CMK (cell line): ENCODE data around the gene COL24A1.

ENCODE experiments used
- DNase-seq: peaks from one replicate; pipeline ENCODE4 v3.0.0-alpha.2; 2010; ENCODE audit warnings: low read depth

COL24A1 gene

GRCh38 chr1:85681087-85681486, 475.5 kb downstream of the COL24A1 start:
- DNase-seq: no peak
